ENCODE results near the gene PSME4. TPM values are rescaled to one million over a fixed set of nuclear protein-coding genes. Genes with fewer than 3 reads are reported as not detected.

The PSME4 gene
- total RNA-seq, 2 donors from 2014 or later, result 42.4 to 56.3 TPM

DNA sequence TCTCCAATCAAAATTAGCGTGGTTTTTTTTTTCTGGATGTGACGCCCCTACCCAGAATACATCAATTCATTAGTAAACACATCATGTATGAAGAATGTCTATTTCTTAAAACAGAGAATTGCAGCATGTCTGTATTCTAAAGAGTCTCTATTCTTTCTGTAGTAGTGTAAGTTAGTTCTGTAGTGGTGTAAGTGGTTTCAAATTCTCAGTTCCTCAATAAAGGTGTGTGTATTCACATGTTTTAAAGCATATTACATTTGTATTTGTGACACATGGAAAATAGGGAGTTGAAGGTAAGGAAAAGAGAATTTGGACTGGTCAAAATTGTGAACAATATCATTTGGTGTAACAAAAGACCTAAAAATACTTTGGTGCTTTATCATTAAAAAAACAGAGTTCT is 103.0 kb downstream of the PSME4 start:
- no peak for DNase-seq
- H3K9ac ChIP-seq (ENCODE audit: low read depth in 2 of 2, low read length in 2 of 2), result no peak overlapping the region
- H3K4me3 ChIP-seq, result no peak overlapping the region
- H3K27ac ChIP-seq, result no peak overlapping the region
- intact Hi-C loops (cut with DNase I), result no loop called here
- no peaks in the 10 kb centered on the region for H3K27me3 ChIP-seq
- no peaks in the 10 kb centered on the region for H3K9me3 ChIP-seq
- H3K4me1 ChIP-seq, result no peaks in the 10 kb centered on the region
- no peaks in the 10 kb centered on the region for H3K36me3 ChIP-seq
- TF ChIP-seq, protein P1, sequence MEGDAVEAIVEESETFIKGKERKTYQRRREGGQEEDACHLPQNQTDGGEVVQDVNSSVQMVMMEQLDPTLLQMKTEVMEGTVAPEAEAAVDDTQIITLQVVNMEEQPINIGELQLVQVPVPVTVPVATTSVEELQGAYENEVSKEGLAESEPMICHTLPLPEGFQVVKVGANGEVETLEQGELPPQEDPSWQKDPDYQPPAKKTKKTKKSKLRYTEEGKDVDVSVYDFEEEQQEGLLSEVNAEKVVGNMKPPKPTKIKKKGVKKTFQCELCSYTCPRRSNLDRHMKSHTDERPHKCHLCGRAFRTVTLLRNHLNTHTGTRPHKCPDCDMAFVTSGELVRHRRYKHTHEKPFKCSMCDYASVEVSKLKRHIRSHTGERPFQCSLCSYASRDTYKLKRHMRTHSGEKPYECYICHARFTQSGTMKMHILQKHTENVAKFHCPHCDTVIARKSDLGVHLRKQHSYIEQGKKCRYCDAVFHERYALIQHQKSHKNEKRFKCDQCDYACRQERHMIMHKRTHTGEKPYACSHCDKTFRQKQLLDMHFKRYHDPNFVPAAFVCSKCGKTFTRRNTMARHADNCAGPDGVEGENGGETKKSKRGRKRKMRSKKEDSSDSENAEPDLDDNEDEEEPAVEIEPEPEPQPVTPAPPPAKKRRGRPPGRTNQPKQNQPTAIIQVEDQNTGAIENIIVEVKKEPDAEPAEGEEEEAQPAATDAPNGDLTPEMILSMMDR (IDR thresholded peaks at IDR 0.05), result no peak

GRCh38 chr2:53867169-53867568 is 103.6 kb downstream of the PSME4 start:
- H3K4me3 ChIP-seq, result no peak overlapping the region

DNA sequence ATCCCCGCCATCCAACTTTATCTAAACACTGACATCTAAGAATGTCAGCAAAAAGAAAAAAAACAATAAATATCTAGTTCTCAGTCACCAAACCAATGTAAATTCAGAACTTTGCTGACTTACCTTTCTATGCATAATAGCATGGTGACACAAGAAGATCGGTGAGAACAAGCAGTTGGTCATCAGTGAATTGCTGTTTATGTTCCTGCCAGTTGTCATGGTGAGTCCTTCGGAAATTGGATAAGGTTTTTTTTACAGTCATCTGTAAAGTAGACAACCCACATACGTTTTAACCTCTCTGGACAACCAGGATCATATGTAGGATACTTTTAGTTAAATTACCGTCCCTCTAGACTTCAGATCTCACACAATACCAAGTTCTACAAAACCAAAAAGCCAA is 104.8 kb downstream of the PSME4 start:
- Histone ChIP-seq H3K36me3 (no peaks in the 10 kb centered on the region), H3K27me3 (no peaks in the 10 kb centered on the region), H3K9me3 (no peaks in the 10 kb centered on the region), H3K27ac (no peak overlapping the region), H3K9ac (ENCODE audit: low read depth in 2 of 2, low read length in 2 of 2) (no peak overlapping the region), H3K4me1 (no peaks in the 10 kb centered on the region), H3K4me3 (no peak overlapping the region)
- TF ChIP-seq, protein P1 (IDR thresholded peaks at IDR 0.05), result no peak
- no peak for DNase-seq
- intact Hi-C loops (cut with DNase I), result no loop called here

More at GRCh38 chr2:53867169-53867568, 103.6 kb downstream of the PSME4 start:
- H3K27me3 ChIP-seq, result no peaks in the 10 kb centered on the region
- H3K4me1 ChIP-seq, result no peaks in the 10 kb centered on the region
- no peaks in the 10 kb centered on the region for H3K9me3 ChIP-seq
- H3K36me3 ChIP-seq, result no peaks in the 10 kb centered on the region
- H3K9ac ChIP-seq (ENCODE audit: low read depth in 2 of 2, low read length in 2 of 2), result no peak overlapping the region
- H3K27ac ChIP-seq, result no peak overlapping the region
- DNase-seq, result no peak
- intact Hi-C loops (cut with DNase I), result no loop called here
- TF ChIP-seq, protein P1 (IDR thresholded peaks at IDR 0.05), result no peak

GRCh38 chr2:53865264-53865663 is 105.5 kb downstream of the PSME4 start:
- Histone ChIP-seq H3K27me3 (no peaks in the 10 kb centered on the region), H3K4me3 (no peak overlapping the region), H3K27ac (no peak overlapping the region), H3K9ac (ENCODE audit: low read depth in 2 of 2, low read length in 2 of 2) (no peak overlapping the region), H3K36me3 (no peaks in the 10 kb centered on the region), H3K9me3 (no peaks in the 10 kb centered on the region), H3K4me1 (no peaks in the 10 kb centered on the region)
- TF ChIP-seq, protein P1 (IDR thresholded peaks at IDR 0.05), result no peak
- intact Hi-C loops (cut with DNase I), result no loop called here
- no peak for DNase-seq

- Histone ChIP-seq H3K9me3 (no peaks in the 10 kb centered on the region), H3K9ac (ENCODE audit: low read depth in 2 of 2, low read length in 2 of 2) (no peak overlapping the region), H3K4me1 (no peaks in the 10 kb centered on the region), H3K27me3 (no peaks in the 10 kb centered on the region), H3K4me3 (no peak overlapping the region), H3K36me3 (no peaks in the 10 kb centered on the region), H3K27ac (no peak overlapping the region)
- intact Hi-C loops (cut with DNase I), result no loop called here
- DNase-seq, result no peak
- TF ChIP-seq, protein P1 (IDR thresholded peaks at IDR 0.05), result no peak
These were observed 107.1 kb downstream of the PSME4 start for GRCh38 chr2:53863538-53864227.

Data from colonic mucosa (tissue), 4 donors.